ENCODE measurements around the gene CFAP299. TPM values are rescaled to one million over a fixed set of nuclear protein-coding genes. Genes with fewer than 3 reads are reported as not detected.

The CFAP299 gene
- total RNA-seq, 2 donors from 2014 or later = 0.17 TPM; not detected in 1

GRCh38 chr4:80507507-80507906, 172.0 kb downstream of the CFAP299 start:
- H3K4me3 ChIP-seq = no peak overlapping the region
- no peak overlapping the region for H3K27ac ChIP-seq
- DNase-seq (ENCODE audit: low spot score) = no peak
- no peaks in the 10 kb centered on the region for H3K4me1 ChIP-seq (replicated peaks)
- intact Hi-C loops (cut with DNase I) = no loop called here
- 40% methylated on average over 1 of the region's 1 CpG for WGBS
- no peak for TF ChIP-seq POLR2A (IDR thresholded peaks at IDR 0.05)
- TF ChIP-seq CTCF (IDR thresholded peaks at IDR 0.05) = no peak
- TF ChIP-seq POLR2AphosphoS5 (IDR thresholded peaks at IDR 0.05) = no peak
- no peaks in the 10 kb centered on the region for H3K27me3 ChIP-seq (replicated peaks; ENCODE audit: insufficient read depth)
- H3K36me3 ChIP-seq = no peaks in the 10 kb centered on the region
- no peaks in the 10 kb centered on the region for H3K9me3 ChIP-seq

DNA sequence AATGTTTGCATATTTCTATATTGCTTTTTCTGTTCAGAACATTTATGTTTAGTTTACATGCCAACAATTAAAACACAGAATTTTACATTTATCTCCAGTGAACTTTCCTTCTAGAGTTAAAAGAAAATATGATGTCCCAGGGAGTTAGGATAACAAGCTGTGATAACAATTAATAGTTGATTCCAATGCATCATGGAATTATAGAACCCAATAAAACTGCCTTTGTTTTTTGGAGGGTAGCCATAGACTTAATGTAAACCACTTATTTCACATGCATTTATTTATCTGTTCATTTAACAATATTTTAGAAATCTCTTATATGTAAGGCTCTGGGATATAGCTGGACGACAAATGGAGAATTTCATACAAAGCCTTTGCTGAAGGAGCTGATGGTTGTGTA, 180.0 kb downstream of the CFAP299 start:
- H3K4me3 ChIP-seq = no peak overlapping the region
- no peak overlapping the region for H3K27ac ChIP-seq
- intact Hi-C loops (cut with DNase I) = no loop called here
- DNase-seq (ENCODE audit: low spot score) = no peak
- no peaks in the 10 kb centered on the region for H3K4me1 ChIP-seq (replicated peaks)
- TF ChIP-seq POLR2A (IDR thresholded peaks at IDR 0.05) = no peak
- WGBS = 59% methylated on average over 1 of the region's 1 CpG
- no peaks in the 10 kb centered on the region for H3K9me3 ChIP-seq
- no peaks in the 10 kb centered on the region for H3K36me3 ChIP-seq
- no peaks in the 10 kb centered on the region for H3K27me3 ChIP-seq (replicated peaks; ENCODE audit: insufficient read depth)

DNA sequence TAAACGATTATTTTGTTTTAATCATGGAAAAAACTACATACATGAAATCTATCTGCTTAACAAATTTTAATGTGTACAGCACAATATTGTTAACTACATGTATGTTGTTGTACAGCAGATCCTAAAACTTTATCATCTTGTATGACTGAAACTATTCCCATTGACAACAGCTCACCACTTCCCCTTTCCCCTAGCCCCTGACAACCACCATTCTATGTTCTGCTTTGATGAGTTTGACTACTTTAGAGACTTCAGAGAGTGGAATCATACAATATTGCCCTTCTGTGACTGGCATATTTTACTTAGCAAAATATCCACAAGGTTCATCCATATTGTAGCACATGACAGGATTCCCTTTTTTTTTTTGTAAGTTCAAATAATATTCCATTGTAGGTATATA, 185.9 kb downstream of the CFAP299 start:
- no peaks in the 10 kb centered on the region for H3K36me3 ChIP-seq
- H3K27me3 ChIP-seq (replicated peaks; ENCODE audit: insufficient read depth) = no peaks in the 10 kb centered on the region
- H3K4me1 ChIP-seq (replicated peaks) = no peaks in the 10 kb centered on the region
- H3K4me3 ChIP-seq = no peak overlapping the region
- intact Hi-C loops (cut with DNase I) = no loop called here
- no peak overlapping the region for H3K27ac ChIP-seq
- 93% methylated on average over 1 of the region's 1 CpG for WGBS
- TF ChIP-seq POLR2A (IDR thresholded peaks at IDR 0.05) (no peak), CTCF (IDR thresholded peaks at IDR 0.05) (no peak), POLR2AphosphoS5 (IDR thresholded peaks at IDR 0.05) (no peak)
- H3K9me3 ChIP-seq = no peaks in the 10 kb centered on the region
- no peak for DNase-seq (ENCODE audit: low spot score)

DNA sequence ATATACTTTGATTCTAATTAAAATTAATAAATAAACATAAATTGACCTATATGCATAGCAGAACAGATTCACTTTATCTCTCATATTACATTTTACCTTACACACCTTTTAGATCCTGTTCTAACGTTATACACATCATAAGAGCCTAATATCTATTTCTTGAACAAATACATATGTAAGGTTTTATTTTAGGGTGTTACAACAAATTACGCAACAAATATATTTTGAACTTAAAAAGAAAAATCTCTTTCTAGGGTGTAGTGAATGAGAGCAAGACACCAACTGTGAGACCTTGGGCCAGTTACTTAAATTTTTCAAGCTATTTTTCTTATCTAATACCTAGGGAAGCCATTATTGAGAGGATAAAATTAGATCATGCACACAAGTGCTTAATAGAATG, 191.2 kb downstream of the CFAP299 start:
- WGBS = 90% methylated on average over 2 of the region's 2 CpGs
- H3K27me3 ChIP-seq (replicated peaks; ENCODE audit: insufficient read depth) = no peaks in the 10 kb centered on the region
- intact Hi-C loops (cut with DNase I) = no loop called here

DNA sequence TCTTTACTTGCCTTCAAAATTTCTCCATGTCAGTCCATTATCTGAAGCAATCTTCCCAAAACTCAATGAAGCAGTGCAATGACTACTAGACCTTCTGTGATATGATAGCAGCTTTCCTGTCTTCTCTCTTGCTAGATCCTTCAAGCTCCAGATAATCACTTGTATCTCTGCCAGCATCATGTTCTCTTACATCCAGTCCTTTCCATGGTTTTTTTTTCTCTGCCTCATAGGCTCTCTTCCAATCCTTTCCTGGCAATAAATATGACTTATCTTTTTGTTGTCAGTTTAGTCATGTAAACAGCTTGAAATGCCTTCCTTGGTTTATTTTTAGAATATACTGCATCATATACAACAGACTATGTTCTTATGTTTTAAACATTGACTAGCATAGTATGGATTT, 193.5 kb downstream of the CFAP299 start:
- Histone ChIP-seq H3K36me3 (no peaks in the 10 kb centered on the region), H3K27ac (no peak overlapping the region), H3K4me1 (replicated peaks) (no peaks in the 10 kb centered on the region), H3K27me3 (replicated peaks; ENCODE audit: insufficient read depth) (no peaks in the 10 kb centered on the region), H3K4me3 (no peak overlapping the region), H3K9me3 (no peaks in the 10 kb centered on the region)
- intact Hi-C loops (cut with DNase I) = no loop called here
- no peak for TF ChIP-seq CTCF (IDR thresholded peaks at IDR 0.05)
- TF ChIP-seq POLR2AphosphoS5 (IDR thresholded peaks at IDR 0.05) = no peak
- TF ChIP-seq POLR2A (IDR thresholded peaks at IDR 0.05) = no peak
- no peak for DNase-seq (ENCODE audit: low spot score)

More for the DNA sequence above, 191.2 kb downstream of the CFAP299 start:
- no peaks in the 10 kb centered on the region for H3K9me3 ChIP-seq
- no peaks in the 10 kb centered on the region for H3K36me3 ChIP-seq
- TF ChIP-seq POLR2AphosphoS5 (IDR thresholded peaks at IDR 0.05) = no peak
- TF ChIP-seq CTCF (IDR thresholded peaks at IDR 0.05) = no peak
- TF ChIP-seq POLR2A (IDR thresholded peaks at IDR 0.05) = no peak
- no peak overlapping the region for H3K27ac ChIP-seq
- H3K4me1 ChIP-seq (replicated peaks) = no peaks in the 10 kb centered on the region
- H3K4me3 ChIP-seq = no peak overlapping the region
- no peak for DNase-seq (ENCODE audit: low spot score)
